ENCODE measurements around the gene AK4. TPM values are rescaled to one million over a fixed set of nuclear protein-coding genes. Genes with fewer than 3 reads are reported as not detected.

Gene AK4
- total RNA-seq, 1 donor from 2014 or later, result 10.5 TPM

DNA sequence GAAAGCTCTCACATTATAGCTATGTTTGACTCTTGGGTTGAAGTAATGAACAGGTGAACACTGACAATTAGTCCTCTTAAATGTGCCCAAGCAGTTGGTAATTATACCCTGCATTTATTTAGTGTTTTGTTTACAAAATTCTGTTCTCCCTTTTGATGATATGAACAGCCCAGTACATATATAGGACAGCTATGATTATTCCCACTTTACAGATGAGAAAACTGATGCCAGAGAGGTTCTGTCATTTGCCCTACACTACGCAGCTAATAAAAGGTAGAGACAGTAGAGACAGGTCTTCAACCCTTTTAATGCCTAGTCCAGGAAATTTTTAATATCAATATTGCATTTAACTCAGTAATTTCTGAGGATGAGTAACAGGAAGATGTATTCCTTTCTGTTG, 115.3 kb downstream of the AK4 start:
- H3K36me3 Mint-ChIP-seq (ENCODE audit: low read depth), result no peaks in the 10 kb centered on the region
- no peak overlapping the region for H3K4me3 Mint-ChIP-seq
- H3K27ac Mint-ChIP-seq (ENCODE audit: unreplicated experiment), result no peak overlapping the region
- H3K9me3 Mint-ChIP-seq, result no peaks in the 10 kb centered on the region
- DNase-seq (ENCODE audit: low read depth, low spot score), result no peak
- peaks cover 18% of the 10 kb centered on the region for H3K4me1 Mint-ChIP-seq
- TF ChIP-seq CTCF (conservative IDR thresholded peaks at IDR 0.05), result no peak
- H3K27me3 Mint-ChIP-seq (ENCODE audit: low read depth), result peaks cover 78% of the 10 kb centered on the region

- Mint-ChIP-seq H3K4me3 (peak overlapping the region; percentile 76), H3K27ac (ENCODE audit: unreplicated experiment) (no peak overlapping the region), H3K9me3 (no peaks in the 10 kb centered on the region), H3K4me1 (peaks cover 18% of the 10 kb centered on the region), H3K36me3 (ENCODE audit: low read depth) (no peaks in the 10 kb centered on the region), H3K27me3 (ENCODE audit: low read depth) (peaks cover 76% of the 10 kb centered on the region)
- TF ChIP-seq CTCF (conservative IDR thresholded peaks at IDR 0.05), result no peak
- peak; percentile 50 for DNase-seq (ENCODE audit: low read depth, low spot score)
Measured at GRCh38 chr1:65264197-65264929, 116.4 kb downstream of the AK4 start.

- no peak for DNase-seq (ENCODE audit: low read depth, low spot score)
- H3K27me3 Mint-ChIP-seq (ENCODE audit: low read depth), result peaks cover 76% of the 10 kb centered on the region
- no peak for TF ChIP-seq CTCF (conservative IDR thresholded peaks at IDR 0.05)
- no peak overlapping the region for H3K27ac Mint-ChIP-seq (ENCODE audit: unreplicated experiment)
- no peaks in the 10 kb centered on the region for H3K36me3 Mint-ChIP-seq (ENCODE audit: low read depth)
- peak overlapping the region; percentile 76 for H3K4me3 Mint-ChIP-seq
- no peaks in the 10 kb centered on the region for H3K9me3 Mint-ChIP-seq
- peaks cover 18% of the 10 kb centered on the region for H3K4me1 Mint-ChIP-seq
Measured at GRCh38 chr1:65265296-65265650, 117.3 kb downstream of the AK4 start.

DNA sequence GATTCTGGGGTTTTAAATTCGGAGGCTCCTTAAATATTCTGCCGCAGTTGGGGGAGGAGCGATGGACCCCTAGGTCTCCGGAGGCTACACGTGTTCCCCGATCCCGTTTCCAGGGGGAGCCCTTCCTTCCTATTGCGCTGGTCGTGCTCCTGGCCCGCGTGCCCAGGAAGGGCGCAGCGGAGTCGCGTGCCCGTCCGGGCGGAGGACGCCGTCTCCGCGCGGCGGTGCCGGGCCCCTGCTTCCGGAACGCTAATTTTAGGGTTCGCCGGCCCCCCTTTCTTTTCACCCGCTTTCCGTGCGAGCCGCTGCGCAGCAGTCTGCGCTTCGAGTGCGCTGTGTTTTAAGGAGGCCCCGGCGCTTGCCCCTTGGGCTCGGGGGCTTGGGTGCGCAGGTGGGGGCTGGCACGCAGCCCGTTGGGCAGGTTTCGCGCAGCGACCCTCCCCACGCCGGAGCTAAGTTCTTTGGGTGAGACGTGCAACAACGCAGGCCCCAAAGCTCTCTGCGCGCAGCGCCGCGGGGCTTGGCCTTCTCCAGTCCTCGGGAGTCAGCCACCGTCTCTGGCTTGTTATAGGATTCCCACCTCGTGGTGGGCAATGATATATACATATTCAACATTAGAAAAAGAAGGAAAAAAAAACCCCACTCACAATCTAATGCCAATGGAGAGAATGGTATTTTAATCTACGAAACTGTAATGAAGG, 117.8 kb downstream of the AK4 start:
- Mint-ChIP-seq H3K9me3 (no peaks in the 10 kb centered on the region), H3K27me3 (ENCODE audit: low read depth) (peaks cover 71% of the 10 kb centered on the region), H3K36me3 (ENCODE audit: low read depth) (no peaks in the 10 kb centered on the region), H3K4me3 (peak overlapping the region; percentile 82), H3K27ac (ENCODE audit: unreplicated experiment) (no peak overlapping the region), H3K4me1 (peaks cover 18% of the 10 kb centered on the region)
- peak; percentile 52 for DNase-seq (ENCODE audit: low read depth, low spot score)
- peak; percentile 45 for TF ChIP-seq CTCF (conservative IDR thresholded peaks at IDR 0.05)

- H3K4me1 Mint-ChIP-seq, result peaks cover 18% of the 10 kb centered on the region
- no peak for TF ChIP-seq CTCF (conservative IDR thresholded peaks at IDR 0.05)
- H3K36me3 Mint-ChIP-seq (ENCODE audit: low read depth), result no peaks in the 10 kb centered on the region
- DNase-seq (ENCODE audit: low read depth, low spot score), result no peak
- H3K9me3 Mint-ChIP-seq, result no peaks in the 10 kb centered on the region
- H3K27me3 Mint-ChIP-seq (ENCODE audit: low read depth), result peaks cover 70% of the 10 kb centered on the region
- no peak overlapping the region for H3K27ac Mint-ChIP-seq (ENCODE audit: unreplicated experiment)
- H3K4me3 Mint-ChIP-seq, result peak overlapping the region; percentile 82
Measured at GRCh38 chr1:65266476-65266875, 118.5 kb downstream of the AK4 start.

Measured in neural crest cell (in vitro differentiated cells).